Transverse colon (tissue), 4 donors: ENCODE measurements around the gene ANKRD11.

ENCODE experiments used
- POLR2AphosphoS5 ChIP-seq, 3 donors: sonication (generic); formaldehyde crosslinking; IDR thresholded peaks; one replicate each; pipeline ENCODE4 v1.6.1; 2016; ENCODE audit warnings: antibody characterized with exemption in 3 of 3
- TF ChIP-seq, protein P1 (sequence below), 5 experiments: fragments of 200-600 bp in 3 of 5; fragments of 450-650 bp in 2 of 5; sonication (generic) in 3 of 5; IDR thresholded peaks; 1 replicate in 2 of 5; 2 replicates in 3 of 5; pipeline ENCODE4 v1.5.1; 2016 to 2017; ENCODE audit warnings: antibody characterized with exemption in 5 of 5, inconsistent platforms in 3 of 5, mild to moderate bottlenecking in 2 of 5, moderate library complexity in 1 of 5

DNA sequence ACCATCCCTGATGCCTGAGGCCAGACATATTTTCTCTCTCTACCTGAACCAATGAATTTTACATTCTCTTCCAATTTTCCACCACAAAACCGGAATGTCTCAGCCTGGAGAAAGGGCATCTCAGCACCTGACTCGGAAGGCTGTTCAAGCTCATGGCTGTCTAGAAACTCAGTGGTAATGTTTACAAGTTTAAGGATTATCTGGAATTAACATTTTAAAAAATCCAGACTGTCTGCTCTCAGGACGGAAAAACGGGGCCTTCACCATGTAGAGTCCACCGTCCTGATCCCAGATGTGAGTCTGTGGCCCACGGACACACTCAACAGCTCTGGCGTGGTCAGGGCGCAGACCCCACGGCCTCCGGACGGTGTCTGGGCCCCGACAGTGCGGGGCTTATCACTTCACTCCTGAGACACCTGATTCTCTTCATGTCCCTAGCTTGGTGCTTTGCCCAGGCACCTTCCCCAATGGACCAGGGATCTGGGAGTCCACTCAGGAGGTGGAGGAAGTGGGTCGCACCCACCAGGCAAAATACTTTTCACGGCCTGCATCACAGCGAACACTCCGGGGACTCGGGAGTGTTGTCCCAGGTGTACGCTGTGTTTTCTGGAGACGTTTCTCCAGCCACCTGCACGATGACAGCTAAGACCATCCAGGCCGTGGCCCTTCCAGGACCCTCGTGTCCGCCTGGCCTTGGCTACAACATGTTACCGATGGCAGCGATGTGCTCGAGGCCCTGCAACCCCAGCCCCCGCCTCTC lies 171.3 kb downstream of the ANKRD11 start:
- TF ChIP-seq, protein P1, sequence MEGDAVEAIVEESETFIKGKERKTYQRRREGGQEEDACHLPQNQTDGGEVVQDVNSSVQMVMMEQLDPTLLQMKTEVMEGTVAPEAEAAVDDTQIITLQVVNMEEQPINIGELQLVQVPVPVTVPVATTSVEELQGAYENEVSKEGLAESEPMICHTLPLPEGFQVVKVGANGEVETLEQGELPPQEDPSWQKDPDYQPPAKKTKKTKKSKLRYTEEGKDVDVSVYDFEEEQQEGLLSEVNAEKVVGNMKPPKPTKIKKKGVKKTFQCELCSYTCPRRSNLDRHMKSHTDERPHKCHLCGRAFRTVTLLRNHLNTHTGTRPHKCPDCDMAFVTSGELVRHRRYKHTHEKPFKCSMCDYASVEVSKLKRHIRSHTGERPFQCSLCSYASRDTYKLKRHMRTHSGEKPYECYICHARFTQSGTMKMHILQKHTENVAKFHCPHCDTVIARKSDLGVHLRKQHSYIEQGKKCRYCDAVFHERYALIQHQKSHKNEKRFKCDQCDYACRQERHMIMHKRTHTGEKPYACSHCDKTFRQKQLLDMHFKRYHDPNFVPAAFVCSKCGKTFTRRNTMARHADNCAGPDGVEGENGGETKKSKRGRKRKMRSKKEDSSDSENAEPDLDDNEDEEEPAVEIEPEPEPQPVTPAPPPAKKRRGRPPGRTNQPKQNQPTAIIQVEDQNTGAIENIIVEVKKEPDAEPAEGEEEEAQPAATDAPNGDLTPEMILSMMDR (IDR thresholded peaks at IDR 0.05), result no peak
- no peak for TF ChIP-seq POLR2AphosphoS5 (IDR thresholded peaks at IDR 0.05)
